GM18861 (cell line): ENCODE measurements around the gene RASSF8.

Experiments used
- ATAC-seq: cut with Tn5 transposase; IDR thresholded peaks from one replicate; pipeline ENCODE4 v1.9.1; 2021; ENCODE audit not compliant: unreplicated experiment

The RASSF8 gene

DNA sequence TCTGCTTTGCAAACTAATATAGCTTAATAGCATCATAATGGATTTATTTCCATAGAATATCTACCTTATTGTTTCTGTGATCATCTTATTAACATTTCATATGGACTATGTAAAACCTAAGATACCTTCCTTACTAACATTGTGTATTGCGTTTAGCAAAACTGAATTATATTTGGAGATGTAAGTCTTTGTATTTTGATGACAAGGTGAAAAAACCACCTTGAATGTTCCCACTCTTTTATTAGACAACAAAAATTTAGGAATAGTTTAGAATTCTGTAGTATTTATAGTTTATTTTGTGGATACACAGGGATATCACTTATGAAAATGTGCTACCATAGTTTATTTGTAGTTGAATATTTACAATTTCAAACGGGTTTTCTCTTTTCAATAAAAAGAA is 32.0 kb downstream of the RASSF8 start:
- no peak for ATAC-seq

DNA sequence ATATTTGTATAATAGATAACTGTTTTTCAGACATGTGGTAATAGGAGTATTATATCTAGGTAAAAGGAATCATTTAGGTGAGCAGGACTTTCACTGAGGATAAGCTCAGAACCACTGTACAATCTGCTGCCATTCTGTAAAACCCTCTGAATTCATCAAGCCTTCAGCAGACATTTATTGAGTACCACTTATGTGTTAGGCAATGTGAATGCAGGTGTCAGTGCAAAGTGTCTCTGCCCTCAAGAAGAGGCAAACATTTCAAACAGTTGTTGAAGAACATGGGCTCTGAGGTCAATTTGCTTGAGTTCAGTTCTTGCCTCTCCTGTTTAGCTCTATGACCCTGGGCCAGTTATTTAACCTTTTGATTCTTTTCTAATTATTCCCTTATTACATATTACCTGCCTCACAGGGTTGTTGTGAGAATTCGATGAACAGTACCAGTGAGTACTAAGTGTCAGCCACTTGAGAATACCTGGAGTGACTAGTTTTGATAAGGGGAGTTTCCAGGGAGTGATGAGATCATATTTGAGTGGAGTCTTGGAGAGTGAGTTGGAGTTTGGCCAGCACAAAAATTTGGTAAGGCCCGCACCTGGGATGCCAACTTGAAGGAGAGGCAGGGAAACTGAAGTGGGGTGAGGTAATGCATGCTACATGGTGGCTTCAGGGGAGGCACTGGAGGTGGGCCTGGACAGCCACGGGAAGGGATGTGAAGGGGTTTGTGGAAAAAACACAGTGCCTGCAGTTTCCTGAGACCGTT is 33.7 kb downstream of the RASSF8 start:
- no peak for ATAC-seq

DNA sequence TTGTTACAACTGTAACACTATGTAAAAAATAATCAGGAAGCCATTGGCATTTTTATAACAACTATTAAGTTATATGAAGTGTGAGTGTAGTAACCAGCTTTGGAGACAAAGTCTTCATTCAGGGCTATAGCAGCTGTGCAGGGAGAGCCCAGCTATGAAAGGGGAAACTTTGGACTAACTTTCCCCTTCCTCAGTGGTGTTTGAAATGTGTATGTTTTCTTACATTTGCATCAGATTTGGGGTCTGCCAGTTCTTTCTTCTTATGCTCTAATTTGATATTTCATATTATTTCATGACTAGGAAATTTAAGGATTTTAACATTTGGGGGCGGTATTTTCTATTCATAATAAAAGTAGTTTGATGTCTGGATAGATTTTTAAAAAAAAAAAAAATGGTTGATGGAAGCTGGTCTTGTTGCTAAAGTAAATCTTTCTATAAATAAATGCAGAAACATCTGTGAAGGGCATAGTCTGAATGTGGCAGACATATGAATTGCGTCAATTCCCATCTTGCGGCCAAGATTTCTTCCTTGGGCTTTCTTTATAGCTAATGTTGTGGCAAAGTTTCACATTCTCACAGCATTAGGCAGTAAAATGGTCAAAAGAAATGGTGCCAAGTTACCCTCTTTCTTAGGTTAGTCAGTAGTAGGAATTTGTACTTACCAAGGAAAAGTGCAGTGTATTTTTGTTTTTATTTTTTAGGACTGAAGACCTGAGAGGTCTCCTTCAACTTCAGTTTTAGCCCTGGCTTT is 35.6 kb downstream of the RASSF8 start:
- ATAC-seq: no peak

DNA sequence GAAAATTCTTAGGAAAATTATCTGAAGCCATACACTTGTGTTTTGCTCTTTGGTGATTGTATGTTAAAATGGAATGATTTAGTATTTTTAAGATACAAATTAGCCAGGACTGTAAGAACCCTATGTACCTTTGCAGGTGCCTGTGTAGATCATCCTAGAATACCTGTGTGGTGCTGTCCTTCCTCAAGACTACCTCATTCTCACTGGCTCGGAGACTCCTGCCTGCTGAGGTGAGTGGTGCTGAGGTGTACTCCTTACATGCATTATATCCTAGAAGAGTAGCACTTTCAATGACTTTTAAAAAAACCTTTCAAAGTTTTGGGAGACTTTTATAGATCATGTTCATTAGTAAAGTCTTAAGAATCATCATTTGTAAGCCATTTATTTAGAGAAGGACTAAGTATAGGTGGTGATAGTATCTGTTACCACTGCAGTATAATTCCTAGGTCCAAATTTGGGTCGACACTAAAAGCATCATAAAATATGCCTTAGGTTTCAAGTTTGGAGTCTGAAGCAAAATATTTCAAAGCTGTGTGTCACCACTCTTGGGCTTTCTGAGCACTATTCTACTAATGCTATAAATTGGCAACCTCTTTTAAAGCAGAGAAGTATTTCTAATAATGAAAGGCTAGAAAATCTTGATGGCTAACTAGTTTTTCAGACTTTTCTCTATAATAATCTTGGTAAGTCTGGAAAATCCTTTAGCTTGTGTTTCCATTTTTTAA is 36.6 kb downstream of the RASSF8 start:
- ATAC-seq: no peak

GRCh38 chr12:25995906-25996305 is 37.4 kb downstream of the RASSF8 start:
- ATAC-seq: no peak

GRCh38 chr12:25996677-25997076 is 38.2 kb downstream of the RASSF8 start:
- ATAC-seq: no peak

GRCh38 chr12:25997201-25997963 is 38.9 kb downstream of the RASSF8 start:
- ATAC-seq: no peak

GRCh38 chr12:26000898-26001297 is 42.4 kb downstream of the RASSF8 start:
- no peak for ATAC-seq

DNA sequence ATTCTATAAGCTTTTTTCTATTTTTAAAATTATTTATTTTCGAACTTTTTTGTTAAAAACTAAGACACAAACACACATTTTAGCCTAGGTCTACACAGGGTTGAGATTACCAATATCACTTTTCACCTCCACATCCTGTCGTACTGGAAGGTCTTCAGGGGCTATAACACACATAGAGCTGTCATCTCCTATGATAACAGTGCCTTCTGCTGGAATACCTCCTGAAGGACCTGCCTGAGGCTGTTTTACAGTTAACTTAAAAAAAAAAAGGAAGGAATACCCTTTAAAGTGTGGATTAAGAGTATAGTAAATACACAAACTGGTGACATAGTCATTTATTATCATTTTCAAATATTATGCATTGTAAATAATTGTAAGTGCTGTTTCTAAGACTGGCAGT is 43.0 kb downstream of the RASSF8 start:
- no peak for ATAC-seq

DNA sequence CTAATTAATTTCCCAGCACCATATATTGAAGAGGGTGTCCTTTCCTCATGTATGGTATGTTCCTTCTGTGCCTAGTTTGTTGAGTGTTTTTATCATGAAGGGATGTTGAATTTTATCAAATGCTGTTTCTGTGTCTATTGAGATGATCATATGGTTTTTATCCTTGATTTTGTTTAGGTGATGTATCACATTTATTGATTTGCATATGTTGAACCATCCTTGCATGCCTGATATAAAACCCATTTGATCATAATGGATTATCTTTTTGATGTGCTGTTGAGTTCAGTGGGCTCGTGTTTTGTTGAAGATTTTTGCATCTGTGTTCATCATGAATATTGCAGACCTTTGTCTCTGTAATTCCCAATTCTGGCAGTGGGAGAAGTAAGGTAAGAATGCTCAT is 44.6 kb downstream of the RASSF8 start:
- no peak for ATAC-seq

- ATAC-seq: no peak
These were observed 49.1 kb downstream of the RASSF8 start for GRCh38 chr12:26007566-26007965.

GRCh38 chr12:26009593-26009992 is 51.1 kb downstream of the RASSF8 start:
- ATAC-seq: no peak

GRCh38 chr12:26010293-26010821 is 51.9 kb downstream of the RASSF8 start:
- ATAC-seq: no peak

DNA sequence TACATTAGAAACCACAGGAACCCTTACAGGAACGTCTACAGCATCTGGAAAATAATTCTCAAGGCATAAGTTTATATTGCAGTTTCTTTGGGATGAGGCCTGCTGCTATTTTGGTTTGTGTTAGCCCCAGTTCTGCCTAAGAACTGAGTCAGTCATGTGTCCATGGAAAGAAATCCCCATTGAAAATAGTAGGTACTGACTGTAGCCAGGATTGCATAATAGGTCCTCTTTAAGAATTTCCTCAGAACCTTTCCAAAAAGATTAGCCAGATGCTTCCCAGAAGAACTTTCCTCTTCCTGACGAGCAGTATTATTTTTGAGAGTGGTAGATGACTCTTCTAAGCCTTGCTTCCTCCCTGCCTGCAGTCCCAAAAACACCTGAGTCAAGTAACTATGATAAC is 52.6 kb downstream of the RASSF8 start:
- ATAC-seq: no peak

- ATAC-seq: no peak
These were observed 55.6 kb downstream of the RASSF8 start for GRCh38 chr12:26014085-26014484.

GRCh38 chr12:26016516-26016915 is 58.0 kb downstream of the RASSF8 start:
- no peak for ATAC-seq

GRCh38 chr12:26017484-26018211 is 59.2 kb downstream of the RASSF8 start:
- ATAC-seq: no peak

DNA sequence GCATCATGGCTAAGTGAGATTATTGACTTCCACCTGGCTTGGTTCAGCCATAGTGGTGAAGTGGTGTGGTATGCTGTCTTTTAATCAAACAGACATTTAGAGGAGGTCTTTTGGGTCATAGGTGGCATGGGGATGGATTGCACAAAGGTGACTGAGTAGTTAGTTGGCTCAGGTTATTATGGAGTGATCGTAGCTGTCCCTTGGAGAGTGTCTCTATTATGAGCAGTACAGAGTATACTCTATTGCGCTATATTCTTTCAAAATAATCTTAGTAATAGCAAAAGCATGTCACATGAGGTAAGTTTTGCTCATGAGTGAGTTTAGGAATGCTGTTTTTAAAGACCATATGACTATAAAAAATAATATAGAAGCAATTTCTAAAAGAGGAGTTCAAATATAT is 60.4 kb downstream of the RASSF8 start:
- ATAC-seq: no peak

- ATAC-seq: no peak
These were observed 63.1 kb downstream of the RASSF8 start for GRCh38 chr12:26021534-26021933.

DNA sequence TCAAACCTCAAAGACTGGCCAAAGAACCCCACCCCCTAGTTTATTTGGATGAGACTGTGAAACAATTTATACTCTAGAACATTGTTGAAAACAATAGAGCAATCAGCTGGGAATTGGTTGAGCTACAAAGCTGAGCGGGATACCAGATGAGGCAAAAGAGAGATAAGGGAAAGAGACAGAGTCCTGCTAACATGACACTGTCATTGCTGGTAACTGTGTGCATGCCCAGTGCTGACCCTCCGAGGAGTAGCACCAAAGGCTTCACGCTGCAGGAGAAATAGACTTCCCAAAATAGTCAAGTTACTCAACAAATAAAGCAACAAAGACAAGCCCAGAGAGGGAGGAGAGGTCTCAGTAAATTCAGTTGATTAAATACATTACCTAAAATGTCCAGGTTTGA is 63.6 kb downstream of the RASSF8 start:
- ATAC-seq: no peak
